Peyer's patch (tissue), 4 donors: ENCODE results near the gene MYLK4.

Experiments used
- CTCF ChIP-seq, 6 experiments: fragments of 450-650 bp in 4 of 6; fragments of 200-600 bp in 2 of 6; sonication (generic) in 1 of 6; IDR thresholded peaks; one replicate each; pipeline ENCODE4 v1.5.1; 2017 to 2019; ENCODE audit warnings: antibody characterized with exemption in 6 of 6, mild to moderate bottlenecking in 3 of 6, moderate library complexity in 1 of 6
- POLR2A ChIP-seq, 2 donors: fragments of 450-650 bp; IDR thresholded peaks; one replicate each; pipeline ENCODE4 v1.5.1; 2017; ENCODE audit warnings: antibody characterized with exemption in 2 of 2, mild to moderate bottlenecking in 2 of 2, moderate library complexity in 2 of 2

- TF ChIP-seq CTCF (IDR thresholded peaks at IDR 0.05) (no peak), POLR2A (IDR thresholded peaks at IDR 0.05) (no peak)
These were observed 1.1 kb upstream of the MYLK4 start for GRCh38 chr6:2751871-2752270.
